ENCODE data around the gene TAPT1. TPM values are rescaled to one million over a fixed set of nuclear protein-coding genes. Genes with fewer than 3 reads are reported as not detected.

TAPT1 gene
- total and polyA plus RNA-seq, 2 experiments from 2014 or later, result 3.6 to 9.9 TPM

GRCh38 chr4:16114546-16114945 lies 111.7 kb downstream of the TAPT1 start:
- H3K36me3 Mint-ChIP-seq (ENCODE audit: low read depth), result no peaks in the 10 kb centered on the region
- Histone ChIP-seq H4K20me1 (replicated peaks; ENCODE audit: insufficient read depth) (no peaks in the 10 kb centered on the region), H3K27ac (ENCODE audit: low read depth) (no peak overlapping the region), H3K4me2 (no peak overlapping the region), H3K4me3 (no peak overlapping the region), H3K4me1 (ENCODE audit: insufficient read depth) (no peaks in the 10 kb centered on the region), H3K9me2 (ENCODE audit: insufficient read depth) (no peaks in the 10 kb centered on the region), H3F3A (replicated peaks; ENCODE audit: low read depth) (no peaks in the 10 kb centered on the region), H2AFZ (no peak overlapping the region), H3K79me2 (replicated peaks; ENCODE audit: insufficient read depth) (no peaks in the 10 kb centered on the region), H3K36me3 (ENCODE audit: insufficient read depth) (no peaks in the 10 kb centered on the region), H3K27me3 (ENCODE audit: insufficient read depth) (no peaks in the 10 kb centered on the region)
- ATAC-seq (no peak), DNase-seq (ENCODE audit: low spot score) (no peak)
- no peaks in the 10 kb centered on the region; the same call in 2 of the 3 replicates for H3K4me1 Mint-ChIP-seq
- H3K27me3 Mint-ChIP-seq (ENCODE audit: insufficient read depth, low read depth, poor library complexity), result peaks cover 2% of the 10 kb centered on the region
- H3K4me3 Mint-ChIP-seq, result no peak overlapping the region; the same call in 2 of the 3 replicates
- no peak overlapping the region for H3K27ac Mint-ChIP-seq
- no peaks in the 10 kb centered on the region for H3K9me3 Mint-ChIP-seq
- no peak for TF ChIP-seq NANOG (IDR thresholded peaks at IDR 0.05; ENCODE audit: borderline replicate concordance)
- no peak for TF ChIP-seq ZNF331 (CRISPR knock-in tag; IDR thresholded peaks at IDR 0.05; ENCODE audit: low read depth)
- no peak for TF ChIP-seq CREB1 (CRISPR knock-in tag; IDR thresholded peaks at IDR 0.05; ENCODE audit: low read depth)
- no peak for TF ChIP-seq STAT1 (IDR thresholded peaks at IDR 0.05; ENCODE audit: unreplicated experiment)

- Histone ChIP-seq H3K36me3 (ENCODE audit: insufficient read depth) (no peaks in the 10 kb centered on the region), H4K20me1 (replicated peaks; ENCODE audit: insufficient read depth) (no peaks in the 10 kb centered on the region), H3K4me2 (no peak overlapping the region), H3K9me2 (ENCODE audit: insufficient read depth) (no peaks in the 10 kb centered on the region), H3K79me2 (replicated peaks; ENCODE audit: insufficient read depth) (no peaks in the 10 kb centered on the region), H2AFZ (no peak overlapping the region), H3F3A (replicated peaks; ENCODE audit: low read depth) (no peaks in the 10 kb centered on the region), H3K27me3 (ENCODE audit: insufficient read depth) (no peaks in the 10 kb centered on the region), H3K4me3 (no peak overlapping the region), H3K4me1 (ENCODE audit: insufficient read depth) (no peaks in the 10 kb centered on the region), H3K27ac (ENCODE audit: low read depth) (no peak overlapping the region)
- Mint-ChIP-seq H3K4me1 (no peaks in the 10 kb centered on the region; the same call in 2 of the 3 replicates), H3K36me3 (ENCODE audit: low read depth) (no peaks in the 10 kb centered on the region), H3K9me3 (no peaks in the 10 kb centered on the region), H3K27ac (no peak overlapping the region), H3K4me3 (no peak overlapping the region), H3K27me3 (ENCODE audit: insufficient read depth, low read depth, poor library complexity) (peaks cover 2% of the 10 kb centered on the region)
- DNase-seq (ENCODE audit: low spot score) (no peak), ATAC-seq (no peak)
- no peak for TF ChIP-seq ZNF114 (CRISPR knock-in tag; IDR thresholded peaks at IDR 0.05)
These were observed 112.5 kb downstream of the TAPT1 start for GRCh38 chr4:16113741-16114140.

- H4K20me1 ChIP-seq (replicated peaks; ENCODE audit: insufficient read depth), result no peaks in the 10 kb centered on the region
- no peaks in the 10 kb centered on the region for H3K79me2 ChIP-seq (replicated peaks; ENCODE audit: insufficient read depth)
- no peaks in the 10 kb centered on the region for H3K9me2 ChIP-seq (ENCODE audit: insufficient read depth)
- Mint-ChIP-seq H3K4me1 (no peaks in the 10 kb centered on the region; the same call in 2 of the 3 replicates), H3K4me3 (no peak overlapping the region), H3K9me3 (no peaks in the 10 kb centered on the region), H3K27ac (no peak overlapping the region), H3K36me3 (ENCODE audit: low read depth) (no peaks in the 10 kb centered on the region), H3K27me3 (ENCODE audit: insufficient read depth, low read depth, poor library complexity) (peaks cover 5% of the 10 kb centered on the region)
- no peak overlapping the region for H3K4me3 ChIP-seq
- H3K36me3 ChIP-seq (ENCODE audit: insufficient read depth), result no peaks in the 10 kb centered on the region
- no peak overlapping the region for H2AFZ ChIP-seq
- no peak overlapping the region for H3K4me2 ChIP-seq
- DNase-seq (ENCODE audit: low spot score) (no peak), ATAC-seq (no peak)
- no peaks in the 10 kb centered on the region for H3K27me3 ChIP-seq (ENCODE audit: insufficient read depth)
- no peak overlapping the region for H3K27ac ChIP-seq (ENCODE audit: low read depth)
- H3K4me1 ChIP-seq (ENCODE audit: insufficient read depth), result no peaks in the 10 kb centered on the region
- no peaks in the 10 kb centered on the region for H3F3A ChIP-seq (replicated peaks; ENCODE audit: low read depth)
- TF ChIP-seq CREB1 (CRISPR knock-in tag; IDR thresholded peaks at IDR 0.05; ENCODE audit: low read depth) (no peak), JUNB (IDR thresholded peaks at IDR 0.05; ENCODE audit: unreplicated experiment) (no peak), NANOG (IDR thresholded peaks at IDR 0.05; ENCODE audit: borderline replicate concordance) (no peak), EZH2 (IDR thresholded peaks at IDR 0.05; ENCODE audit: low read depth, unreplicated experiment) (no peak), ZNF114 (CRISPR knock-in tag; IDR thresholded peaks at IDR 0.05) (no peak), CTCF (conservative IDR thresholded peaks at IDR 0.05; ENCODE audit: low read depth in 2 of 2) (no peak), EZH2phosphoT487 (IDR thresholded peaks at IDR 0.05; ENCODE audit: unreplicated experiment) (no peak), STAT1 (IDR thresholded peaks at IDR 0.05; ENCODE audit: unreplicated experiment) (no peak), ETS1 (IDR thresholded peaks at IDR 0.05) (no peak)
These were observed 114.7 kb downstream of the TAPT1 start for GRCh38 chr4:16111533-16111932.

Data from GM23338 (cell line).